ENCODE data around the gene RAPGEF3.
A peak's percentile ranks its signal among the peaks of the same experiment; 100 is the strongest.

Gene RAPGEF3, protein sequence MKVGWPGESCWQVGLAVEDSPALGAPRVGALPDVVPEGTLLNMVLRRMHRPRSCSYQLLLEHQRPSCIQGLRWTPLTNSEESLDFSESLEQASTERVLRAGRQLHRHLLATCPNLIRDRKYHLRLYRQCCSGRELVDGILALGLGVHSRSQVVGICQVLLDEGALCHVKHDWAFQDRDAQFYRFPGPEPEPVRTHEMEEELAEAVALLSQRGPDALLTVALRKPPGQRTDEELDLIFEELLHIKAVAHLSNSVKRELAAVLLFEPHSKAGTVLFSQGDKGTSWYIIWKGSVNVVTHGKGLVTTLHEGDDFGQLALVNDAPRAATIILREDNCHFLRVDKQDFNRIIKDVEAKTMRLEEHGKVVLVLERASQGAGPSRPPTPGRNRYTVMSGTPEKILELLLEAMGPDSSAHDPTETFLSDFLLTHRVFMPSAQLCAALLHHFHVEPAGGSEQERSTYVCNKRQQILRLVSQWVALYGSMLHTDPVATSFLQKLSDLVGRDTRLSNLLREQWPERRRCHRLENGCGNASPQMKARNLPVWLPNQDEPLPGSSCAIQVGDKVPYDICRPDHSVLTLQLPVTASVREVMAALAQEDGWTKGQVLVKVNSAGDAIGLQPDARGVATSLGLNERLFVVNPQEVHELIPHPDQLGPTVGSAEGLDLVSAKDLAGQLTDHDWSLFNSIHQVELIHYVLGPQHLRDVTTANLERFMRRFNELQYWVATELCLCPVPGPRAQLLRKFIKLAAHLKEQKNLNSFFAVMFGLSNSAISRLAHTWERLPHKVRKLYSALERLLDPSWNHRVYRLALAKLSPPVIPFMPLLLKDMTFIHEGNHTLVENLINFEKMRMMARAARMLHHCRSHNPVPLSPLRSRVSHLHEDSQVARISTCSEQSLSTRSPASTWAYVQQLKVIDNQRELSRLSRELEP

DNA sequence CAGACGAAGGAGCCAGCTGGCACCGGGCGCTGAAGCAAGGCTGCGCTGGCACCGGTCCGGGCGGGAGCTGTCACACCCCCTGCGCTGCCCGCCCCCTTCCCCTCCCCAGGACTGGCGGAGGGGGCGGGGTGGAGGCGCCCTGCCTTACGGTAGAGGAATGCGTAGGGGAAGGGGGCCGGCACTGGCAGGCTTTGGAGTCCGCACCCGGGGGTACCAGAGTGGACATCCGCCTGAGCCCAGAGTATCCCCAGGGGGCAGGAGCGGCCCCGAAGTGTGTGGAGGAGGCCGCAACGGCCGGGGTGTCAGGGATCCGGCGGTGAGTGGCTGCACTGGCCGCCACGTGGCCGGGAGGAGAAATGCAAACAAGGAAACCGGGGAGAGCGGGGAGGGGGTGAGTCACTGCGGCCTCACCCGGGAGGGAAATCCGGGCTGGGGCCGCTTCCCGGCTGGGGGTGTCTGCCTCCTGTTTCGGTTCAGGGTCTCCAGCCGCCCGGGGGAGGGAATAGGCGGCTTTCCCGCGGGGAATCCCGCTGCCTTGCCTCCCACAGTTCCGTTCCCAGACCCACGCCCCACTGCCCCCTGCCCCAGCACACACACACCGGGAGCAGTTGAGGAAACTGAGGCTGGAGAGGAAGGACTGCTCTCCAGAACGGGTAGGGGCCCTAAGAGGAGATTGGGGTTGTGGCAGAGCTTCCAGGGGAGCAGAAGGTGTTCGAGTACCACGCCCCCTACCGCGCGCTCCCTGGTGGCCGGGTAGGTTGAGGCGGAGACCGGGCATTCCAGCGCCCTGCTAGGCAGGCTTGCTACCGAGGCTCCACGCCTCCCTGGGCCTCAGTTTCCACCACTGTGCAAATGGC, at the start of gene RAPGEF3:
Gene RAPGEF3, minus strand, starts transcription at position 47 of the 857 bp plus-strand sequence. CDS start 324 bp downstream, outside the sequence.
- peak; percentile 81 for DNase-seq

GRCh38 chr12:47808050-47808449, 49.4 kb upstream of the RAPGEF3 start:
- DNase-seq: no peak

GRCh38 chr12:47807338-47807737, 48.7 kb upstream of the RAPGEF3 start:
- no peak for DNase-seq

DNA sequence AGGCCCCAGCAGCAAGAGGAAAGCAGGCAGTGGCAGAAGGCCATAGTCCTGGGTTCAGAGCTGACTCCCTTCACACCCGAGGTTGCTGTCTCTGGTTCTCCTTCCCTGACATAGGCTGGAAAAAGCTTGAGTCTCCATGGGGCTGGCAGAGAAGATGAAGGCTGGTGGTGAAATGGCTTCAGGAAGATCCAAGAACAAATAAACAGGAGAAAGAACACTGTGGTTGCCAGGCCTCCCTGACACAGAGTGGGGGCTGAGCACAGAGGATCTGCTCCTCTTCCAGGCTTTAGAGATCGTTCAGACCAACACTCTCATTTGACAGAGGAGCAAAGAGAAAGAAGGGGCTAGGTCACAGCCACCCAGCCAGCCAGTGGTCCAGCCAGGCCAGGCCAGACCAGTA, 46.7 kb upstream of the RAPGEF3 start:
- DNase-seq: no peak

DNA sequence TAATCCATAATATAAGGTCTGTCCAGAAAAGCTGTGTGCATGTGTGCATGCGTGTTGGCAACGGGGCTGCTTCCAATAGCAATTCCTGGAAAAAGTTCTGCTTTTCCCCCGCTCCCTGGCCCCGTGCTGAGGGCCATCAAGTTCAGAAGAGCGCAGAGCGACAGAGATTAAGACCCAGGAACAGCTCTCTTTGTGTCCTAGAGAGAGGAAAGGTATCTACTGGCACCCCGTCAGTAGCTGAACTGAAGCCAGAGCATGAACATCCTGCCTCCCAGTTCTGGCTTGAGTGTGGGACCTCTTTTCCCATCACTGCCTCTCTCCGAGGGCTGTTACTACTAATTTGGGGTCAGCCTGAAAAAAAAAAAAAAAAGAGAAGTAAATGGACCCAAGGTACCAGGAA, 45.5 kb upstream of the RAPGEF3 start:
- DNase-seq: no peak

- no peak for DNase-seq
Observed at GRCh38 chr12:47803191-47803875, 44.7 kb upstream of the RAPGEF3 start.

DNA sequence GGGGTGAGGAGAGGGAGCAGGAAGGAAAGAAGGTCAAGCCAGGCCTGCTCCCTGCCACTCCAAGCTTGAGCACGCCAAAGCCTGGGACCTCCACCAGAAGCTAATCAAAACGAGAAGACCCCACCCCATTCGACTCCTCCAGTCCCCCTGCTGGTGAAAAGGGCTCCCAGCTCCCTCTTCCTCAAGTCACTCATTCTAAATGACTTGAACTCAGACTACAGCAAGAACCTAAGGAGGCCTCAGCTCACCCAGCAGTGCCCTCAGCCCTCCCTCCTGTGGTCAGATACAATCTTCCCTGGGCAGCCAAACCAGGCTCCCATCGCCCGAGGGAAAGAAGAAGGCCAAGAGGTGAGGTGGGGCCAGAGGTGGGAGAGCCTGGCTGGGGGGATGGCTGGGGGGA, 43.6 kb upstream of the RAPGEF3 start:
- no peak for DNase-seq

DNA sequence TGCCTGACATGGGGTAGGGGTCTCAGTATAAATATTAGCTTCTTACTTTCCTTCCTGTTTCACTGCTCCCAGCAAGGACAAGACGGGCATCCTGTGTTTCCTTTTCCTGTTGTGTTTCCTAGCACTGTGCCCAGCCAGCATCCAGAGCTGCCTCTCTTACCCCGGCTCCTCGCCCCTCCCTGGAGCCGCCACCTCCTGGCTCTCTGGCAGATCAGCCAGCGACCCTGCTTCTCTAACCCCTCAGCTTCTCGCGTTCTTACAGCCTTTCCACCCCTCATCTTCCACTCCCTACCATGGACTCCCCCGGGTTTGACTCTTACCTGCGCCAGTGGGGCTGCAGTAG, 43.2 kb upstream of the RAPGEF3 start:
- DNase-seq: no peak

GRCh38 chr12:47801170-47801903, 42.7 kb upstream of the RAPGEF3 start:
- DNase-seq: no peak

DNA sequence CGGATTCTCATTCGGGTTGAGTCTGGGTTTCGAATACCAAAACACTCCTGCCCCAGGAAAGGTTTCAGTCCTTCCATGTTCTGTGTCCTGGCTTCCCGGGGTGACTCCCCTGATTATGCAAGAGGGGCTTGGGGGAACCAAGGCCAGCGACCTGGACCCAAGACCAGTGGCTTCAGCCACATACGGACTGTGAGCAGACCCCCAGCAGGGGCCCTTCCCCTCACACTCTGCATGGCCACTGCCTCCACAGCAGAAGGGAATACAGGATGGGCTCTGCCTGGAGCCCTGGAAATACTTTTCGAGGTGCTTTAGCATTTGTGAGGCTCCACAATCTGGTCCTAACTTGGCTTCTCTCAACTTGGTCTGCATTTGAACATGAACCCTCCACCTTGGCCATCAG, 41.9 kb upstream of the RAPGEF3 start:
- no peak for DNase-seq

DNA sequence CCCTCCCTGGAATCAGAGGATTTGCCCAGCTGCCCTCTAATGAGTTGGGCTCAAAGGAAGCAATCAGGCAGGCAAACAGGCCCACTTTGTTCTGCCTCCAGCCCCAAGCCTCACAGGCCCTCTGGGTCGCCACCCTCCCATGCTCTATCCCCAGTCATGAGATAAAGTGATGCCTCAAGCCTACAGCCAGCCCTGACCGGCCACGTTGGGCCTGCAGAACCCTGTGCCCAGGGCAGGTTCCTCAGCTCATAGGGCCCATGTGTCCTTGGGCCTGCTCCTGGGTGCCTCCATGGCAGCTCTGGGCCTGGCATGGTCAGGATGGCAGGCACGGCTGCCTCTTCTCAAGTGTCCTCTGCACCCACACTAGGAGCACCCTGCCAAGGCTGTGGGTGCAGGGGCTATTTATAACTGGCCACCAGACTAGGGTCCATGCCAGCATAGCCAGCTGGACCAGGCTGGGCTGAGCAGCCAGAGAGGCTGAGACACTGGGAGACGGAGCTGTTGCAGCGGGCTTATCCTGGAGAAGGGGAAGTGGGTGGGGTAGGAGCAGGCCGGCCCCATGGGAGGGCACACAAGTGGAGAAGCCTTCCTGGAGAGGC, 40.8 kb upstream of the RAPGEF3 start:
- no peak for DNase-seq

- no peak for DNase-seq
Observed at GRCh38 chr12:47798382-47798948, 39.8 kb upstream of the RAPGEF3 start.

- no peak for DNase-seq
Observed at GRCh38 chr12:47797441-47797840, 38.8 kb upstream of the RAPGEF3 start.

DNA sequence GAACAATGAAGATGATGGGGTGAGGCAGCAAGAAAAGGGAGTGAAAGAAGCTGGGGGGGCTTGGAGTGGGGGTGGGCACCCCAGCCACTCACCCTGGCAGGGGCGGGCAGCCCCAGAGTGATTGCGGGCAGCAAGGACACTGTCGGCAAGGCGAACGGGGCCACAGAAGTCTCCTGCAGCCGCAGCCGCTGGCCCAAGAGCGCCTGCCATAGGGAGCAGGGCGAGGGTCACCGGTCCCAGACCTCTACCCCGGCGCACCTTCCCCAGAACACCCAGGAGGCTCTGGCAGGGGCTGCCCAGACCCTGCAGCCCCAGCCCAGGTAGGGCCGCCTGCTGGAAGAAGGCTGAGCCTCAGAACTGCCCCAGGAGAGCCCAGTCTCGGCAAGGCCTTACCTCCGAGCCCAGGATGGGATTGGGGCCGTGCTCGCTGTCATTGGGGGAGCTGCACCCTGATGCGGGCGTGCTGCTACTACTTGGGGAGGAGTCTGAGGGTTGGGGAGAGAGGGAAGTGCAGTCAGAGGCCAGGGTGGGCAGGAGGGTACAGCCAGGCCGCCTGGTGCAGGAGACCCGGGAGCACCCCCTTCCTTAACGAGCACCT, 37.2 kb upstream of the RAPGEF3 start:
- no peak for DNase-seq

GRCh38 chr12:47795121-47795813, 36.6 kb upstream of the RAPGEF3 start:
- DNase-seq: no peak

DNA sequence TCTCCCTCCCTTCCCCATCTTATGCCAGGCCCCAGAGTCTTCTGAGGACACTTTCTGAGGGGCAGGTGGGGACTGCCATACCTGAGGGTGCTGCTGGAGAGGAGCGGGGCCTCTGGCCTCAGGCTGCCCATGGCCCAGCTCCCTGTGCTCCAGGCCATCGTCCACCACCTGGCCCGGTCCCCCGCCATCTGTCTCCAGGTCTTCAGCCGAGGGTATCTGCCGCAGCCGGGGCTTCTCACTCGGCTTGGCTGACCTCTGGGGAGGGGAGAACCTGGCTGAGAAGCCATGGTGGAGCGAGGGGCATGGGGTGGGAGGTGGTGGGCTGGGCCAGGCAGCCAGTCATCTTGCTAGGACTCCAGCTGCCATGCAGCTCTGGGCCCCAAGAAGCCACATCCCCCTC, 36.0 kb upstream of the RAPGEF3 start:
- no peak for DNase-seq

- DNase-seq: no peak
Observed at GRCh38 chr12:47793015-47793681, 34.5 kb upstream of the RAPGEF3 start.

GRCh38 chr12:47791874-47792273, 33.2 kb upstream of the RAPGEF3 start:
- no peak for DNase-seq

DNA sequence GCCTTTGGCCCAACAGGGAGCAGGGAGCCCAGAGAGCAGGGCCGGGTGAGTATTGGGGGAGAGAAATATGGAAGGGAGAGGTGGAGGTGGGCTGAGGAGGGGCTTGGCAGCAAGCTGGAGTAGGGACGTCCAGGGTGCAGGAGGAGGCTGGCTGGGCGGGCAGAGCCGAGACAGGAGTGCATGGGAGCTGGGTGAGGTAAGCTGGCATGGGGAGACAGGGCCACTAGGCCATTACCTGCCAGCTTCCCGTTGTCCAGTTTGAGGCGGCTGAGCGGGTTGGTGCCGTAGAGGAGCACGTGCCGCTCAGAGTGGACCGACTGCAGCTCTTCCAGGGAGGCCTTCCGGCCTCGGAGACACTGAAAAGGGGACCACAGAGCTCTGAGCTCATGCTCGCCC, 32.7 kb upstream of the RAPGEF3 start:
- no peak for DNase-seq

All from NCI-H1930 (cell line).